ENCODE data around the gene BAIAP2L1.

BAIAP2L1 gene

GRCh38 chr7:98354511-98355249 is 46.2 kb downstream of the BAIAP2L1 start:
- TF ChIP-seq CTCF (IDR thresholded peaks at IDR 0.05; ENCODE audit: low read depth, low read length) = no peak
- no peak for DNase-seq (ENCODE audit: extremely low read depth, low read depth)

- no peak for TF ChIP-seq CTCF (IDR thresholded peaks at IDR 0.05; ENCODE audit: low read depth, low read length)
These were observed 46.8 kb downstream of the BAIAP2L1 start for GRCh38 chr7:98354052-98354451.

GRCh38 chr7:98352621-98353020 is 48.3 kb downstream of the BAIAP2L1 start:
- no peak for TF ChIP-seq CTCF (IDR thresholded peaks at IDR 0.05; ENCODE audit: low read depth, low read length)
- peak; percentile 52 for DNase-seq (ENCODE audit: extremely low read depth, low read depth)

More at GRCh38 chr7:98354052-98354451, 46.8 kb downstream of the BAIAP2L1 start:
- no peak for DNase-seq (ENCODE audit: extremely low read depth, low read depth)

GRCh38 chr7:98351136-98351535 is 49.8 kb downstream of the BAIAP2L1 start:
- DNase-seq (ENCODE audit: extremely low read depth, low read depth) = no peak

DNA sequence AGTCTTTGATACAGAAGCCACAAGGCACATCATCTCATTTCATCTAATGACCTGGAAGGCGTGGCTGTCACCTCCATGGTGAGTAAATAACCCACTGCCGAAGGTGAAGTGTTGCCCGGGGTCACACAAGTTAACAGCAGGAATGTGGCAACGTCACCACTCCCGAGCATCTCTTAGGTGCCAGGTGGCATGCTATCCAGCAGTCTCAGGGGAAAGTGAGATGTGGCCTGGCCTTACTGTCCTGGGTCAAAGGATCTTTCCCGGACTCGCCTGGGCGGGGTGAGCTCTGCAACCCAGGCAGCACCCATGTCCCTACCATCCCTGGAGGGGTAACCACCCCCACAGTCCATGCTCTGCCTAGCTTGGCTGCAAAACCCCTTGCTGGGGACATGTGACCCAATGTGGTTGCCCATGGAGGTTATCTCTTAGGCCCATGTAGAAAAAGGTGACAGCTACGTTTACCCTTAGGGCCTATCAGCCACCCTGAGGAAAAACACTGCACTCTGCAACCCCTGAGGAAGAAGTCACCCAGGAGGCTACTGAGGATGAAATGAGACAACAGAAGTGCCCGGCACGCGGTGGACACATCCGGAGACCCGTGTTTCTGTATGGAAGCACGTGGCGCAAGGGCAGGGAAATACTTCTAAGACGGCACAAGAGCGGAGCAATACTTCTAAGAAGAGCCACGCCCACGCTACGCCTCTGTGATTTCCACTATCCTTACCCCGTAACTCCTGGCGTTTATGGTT is 52.0 kb downstream of the BAIAP2L1 start:
- no peak for TF ChIP-seq CTCF (IDR thresholded peaks at IDR 0.05; ENCODE audit: low read depth, low read length)
- DNase-seq (ENCODE audit: extremely low read depth, low read depth) = no peak

More at GRCh38 chr7:98351136-98351535, 49.8 kb downstream of the BAIAP2L1 start:
- no peak for TF ChIP-seq CTCF (IDR thresholded peaks at IDR 0.05; ENCODE audit: low read depth, low read length)

- TF ChIP-seq CTCF (IDR thresholded peaks at IDR 0.05; ENCODE audit: low read depth, low read length) = no peak
- no peak for DNase-seq (ENCODE audit: extremely low read depth, low read depth)
These were observed 54.3 kb downstream of the BAIAP2L1 start for GRCh38 chr7:98346515-98347069.

DNA sequence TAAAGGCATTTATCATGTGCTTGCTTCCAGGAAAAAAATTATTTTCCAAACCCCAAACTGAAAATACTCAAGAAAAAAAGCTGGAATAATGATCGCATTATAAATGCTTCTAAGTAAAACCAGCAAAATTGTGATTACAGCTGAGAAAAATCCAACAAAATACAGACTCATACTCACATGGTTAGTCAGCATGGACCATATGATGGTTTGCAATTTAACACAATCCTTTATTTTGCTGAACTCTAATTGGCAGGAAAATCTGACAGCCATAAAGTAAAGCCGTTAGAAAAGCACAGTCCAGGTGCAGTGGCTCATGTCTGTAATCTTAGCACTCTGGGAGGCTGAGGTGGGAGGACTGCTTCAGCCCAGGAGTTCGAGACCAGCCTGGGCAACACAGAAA is 59.8 kb downstream of the BAIAP2L1 start:
- no peak for TF ChIP-seq CTCF (IDR thresholded peaks at IDR 0.05; ENCODE audit: low read depth, low read length)
- DNase-seq (ENCODE audit: extremely low read depth, low read depth) = no peak

Data from AG09319 (cell line).